Dendritic cell treated with granulocyte-macrophage colony-stimulating factor and Interleukin-4, amounts not matched to agents 40 ng/mL and 50 ng/mL, for 4 days (primary cell): ENCODE data around the gene CELF2.

ENCODE experiments used
- H3K27ac Mint-ChIP-seq: one replicate; pipeline ENCODE4 v1.8.0; 2022; ENCODE audit warnings: mild to moderate bottlenecking, mixed read lengths
- H3K27me3 Mint-ChIP-seq: one replicate; pipeline ENCODE4 v1.8.0; 2022; ENCODE audit warnings: mild to moderate bottlenecking, mixed read lengths
- H3K36me3 Mint-ChIP-seq: one replicate; pipeline ENCODE4 v1.8.0; 2022; ENCODE audit warnings: low read depth, mixed read lengths
- H3K4me1 Mint-ChIP-seq: one replicate; pipeline ENCODE4 v1.8.0; 2022; ENCODE audit warnings: low read depth, mixed read lengths
- H3K4me3 Mint-ChIP-seq: one replicate; pipeline ENCODE4 v1.8.0; 2022; ENCODE audit warnings: mild to moderate bottlenecking, moderate library complexity, mixed read lengths
- H3K9me3 Mint-ChIP-seq: one replicate; pipeline ENCODE4 v1.8.0; 2022; ENCODE audit warnings: mixed read lengths
- intact Hi-C: fragments of 100-400 bp; cut with micrococcal nuclease; formaldehyde crosslinking; loops from one replicate; pipeline ENCODE4 v1.15.0; 2022

Gene CELF2

DNA sequence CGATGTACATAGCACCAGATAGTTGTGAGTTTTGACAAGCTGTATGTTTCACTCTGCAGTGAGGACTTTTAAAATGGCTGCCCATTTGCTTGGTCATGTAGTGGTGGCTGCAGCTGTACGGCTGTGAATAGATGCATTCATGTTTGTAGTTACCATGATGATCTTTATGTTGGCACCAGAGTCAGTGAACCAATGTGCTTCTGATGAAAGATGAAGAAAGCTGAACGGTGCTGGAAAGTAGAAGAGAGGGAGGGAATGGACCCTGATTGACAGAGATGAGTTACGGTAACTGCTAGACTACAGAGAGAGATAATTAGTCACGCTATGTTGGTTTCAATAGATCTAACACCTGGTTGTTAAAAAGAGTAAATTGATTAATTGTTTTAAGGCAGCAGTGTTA is 256.8 kb downstream of the CELF2 start:
- H3K36me3 Mint-ChIP-seq: no peaks in the 10 kb centered on the region
- H3K27me3 Mint-ChIP-seq: no peaks in the 10 kb centered on the region
- H3K27ac Mint-ChIP-seq: no peak overlapping the region
- intact Hi-C loops: no loop called here
- no peak overlapping the region for H3K4me3 Mint-ChIP-seq
- H3K9me3 Mint-ChIP-seq: no peaks in the 10 kb centered on the region
- H3K4me1 Mint-ChIP-seq: peaks cover 17% of the 10 kb centered on the region

DNA sequence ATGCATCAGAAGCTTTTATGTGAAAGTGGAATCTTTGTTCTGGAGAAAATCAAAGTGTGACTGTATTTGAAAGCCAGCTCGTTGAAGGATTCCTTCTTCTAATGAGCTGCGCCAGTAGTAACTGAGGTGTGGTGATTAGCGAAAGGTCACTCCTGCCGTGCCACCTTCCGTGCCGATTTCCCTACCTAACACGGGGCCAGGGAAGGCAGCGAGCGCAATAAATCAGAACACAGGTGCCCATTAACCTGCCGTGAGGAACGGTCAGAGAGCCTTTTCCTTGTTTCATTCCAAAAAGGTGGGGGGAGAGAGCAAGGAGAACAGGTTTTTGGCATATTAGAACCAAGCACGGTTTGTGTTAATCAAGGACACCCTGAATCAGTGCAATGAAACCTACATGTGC is 258.0 kb downstream of the CELF2 start:
- no peaks in the 10 kb centered on the region for H3K9me3 Mint-ChIP-seq
- H3K4me1 Mint-ChIP-seq: peaks cover 28% of the 10 kb centered on the region
- no peaks in the 10 kb centered on the region for H3K36me3 Mint-ChIP-seq
- intact Hi-C loops: no loop called here
- H3K27ac Mint-ChIP-seq: no peak overlapping the region
- H3K4me3 Mint-ChIP-seq: no peak overlapping the region
- no peaks in the 10 kb centered on the region for H3K27me3 Mint-ChIP-seq

DNA sequence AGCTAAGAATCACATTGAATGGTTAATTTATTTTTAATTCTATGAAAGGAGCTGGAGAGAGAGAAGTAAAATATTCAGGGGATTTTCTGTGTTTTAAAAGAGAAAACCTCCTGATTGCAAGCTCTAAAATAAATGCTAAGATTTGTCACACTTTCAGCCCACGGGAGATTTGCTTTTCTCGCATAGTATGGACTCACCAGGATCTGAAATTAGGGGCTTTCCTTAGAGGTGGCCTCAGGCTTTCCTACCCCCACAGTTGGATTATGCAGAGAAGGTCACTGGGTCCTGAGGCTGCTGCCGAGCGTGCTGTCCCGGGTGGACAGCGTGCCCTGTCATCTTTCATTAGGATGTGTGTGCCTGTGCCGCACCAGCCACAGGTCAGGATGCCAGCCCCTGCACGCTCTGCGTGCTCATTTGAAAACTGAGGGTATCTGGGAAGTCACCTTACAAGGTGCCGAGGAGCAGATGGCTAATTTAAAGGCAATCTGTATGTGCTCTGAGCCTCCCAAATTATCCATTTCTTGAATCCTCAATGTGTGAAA is 258.8 kb downstream of the CELF2 start:
- no peak overlapping the region for H3K4me3 Mint-ChIP-seq
- H3K27ac Mint-ChIP-seq: no peak overlapping the region
- intact Hi-C loops: no loop called here
- no peaks in the 10 kb centered on the region for H3K27me3 Mint-ChIP-seq
- no peaks in the 10 kb centered on the region for H3K9me3 Mint-ChIP-seq
- no peaks in the 10 kb centered on the region for H3K36me3 Mint-ChIP-seq
- peaks cover 37% of the 10 kb centered on the region for H3K4me1 Mint-ChIP-seq

DNA sequence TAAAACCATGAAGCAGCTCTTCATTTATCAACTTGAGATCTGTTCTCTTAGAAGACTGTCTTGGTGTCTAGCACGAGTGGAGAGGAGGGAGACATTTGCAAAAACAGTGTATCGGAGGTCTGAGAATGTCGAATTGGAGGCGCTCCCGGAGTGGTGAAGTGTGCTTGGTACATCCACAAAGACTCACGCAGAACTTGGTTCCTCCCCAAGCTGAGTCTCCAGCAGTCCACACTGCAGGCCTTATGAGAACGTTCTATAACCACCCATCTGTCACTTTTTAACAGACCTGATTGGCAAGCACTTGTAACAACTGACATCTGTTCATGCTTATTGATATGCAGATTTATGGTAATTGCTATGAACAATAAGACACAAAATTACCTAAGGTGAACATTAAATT is 261.6 kb downstream of the CELF2 start:
- no peaks in the 10 kb centered on the region for H3K27me3 Mint-ChIP-seq
- no peak overlapping the region for H3K4me3 Mint-ChIP-seq
- peaks cover 29% of the 10 kb centered on the region for H3K4me1 Mint-ChIP-seq
- no peaks in the 10 kb centered on the region for H3K9me3 Mint-ChIP-seq
- intact Hi-C loops: no loop called here
- no peaks in the 10 kb centered on the region for H3K36me3 Mint-ChIP-seq
- no peak overlapping the region for H3K27ac Mint-ChIP-seq

DNA sequence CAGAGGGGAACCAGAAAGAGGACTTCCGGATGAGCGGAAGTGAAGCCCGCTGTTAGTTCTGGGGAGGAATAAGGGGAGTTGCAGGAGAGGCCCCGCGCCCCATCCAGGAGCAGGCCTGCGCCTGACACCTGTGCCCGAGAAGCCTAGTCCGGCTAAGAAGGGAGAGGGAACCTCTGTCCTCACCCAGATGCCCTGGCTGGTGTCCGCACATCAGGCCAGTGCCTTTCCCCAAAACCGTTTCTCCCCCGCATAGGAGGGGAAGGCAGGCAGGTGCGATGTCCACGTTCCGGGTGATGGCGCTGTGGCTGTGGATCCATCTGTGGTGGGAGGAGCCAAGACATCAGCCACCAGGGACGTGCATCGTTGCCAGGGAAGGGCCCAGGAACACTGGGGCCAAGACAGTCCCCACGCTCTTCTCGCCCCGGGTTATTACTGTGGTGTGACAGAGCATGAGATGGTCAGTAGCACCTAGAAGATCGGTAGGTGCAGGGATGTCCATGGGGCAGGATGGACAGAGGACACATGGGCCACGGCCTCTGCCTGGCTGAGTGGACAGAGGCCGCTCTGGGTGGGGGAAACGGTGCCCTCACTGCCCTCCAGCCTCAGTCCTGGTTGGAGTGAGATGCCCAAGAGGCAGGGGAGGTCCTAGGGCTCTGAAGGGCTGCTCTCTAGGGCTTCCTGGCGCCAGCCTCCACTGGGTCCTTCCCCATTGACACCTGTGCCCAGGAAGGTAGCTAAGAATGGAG is 262.7 kb downstream of the CELF2 start:
- Mint-ChIP-seq H3K27me3 (no peaks in the 10 kb centered on the region), H3K4me1 (peaks cover 29% of the 10 kb centered on the region), H3K36me3 (no peaks in the 10 kb centered on the region), H3K4me3 (no peak overlapping the region), H3K9me3 (no peaks in the 10 kb centered on the region), H3K27ac (peak overlapping the region; percentile 36)
- intact Hi-C loops: no loop called here

DNA sequence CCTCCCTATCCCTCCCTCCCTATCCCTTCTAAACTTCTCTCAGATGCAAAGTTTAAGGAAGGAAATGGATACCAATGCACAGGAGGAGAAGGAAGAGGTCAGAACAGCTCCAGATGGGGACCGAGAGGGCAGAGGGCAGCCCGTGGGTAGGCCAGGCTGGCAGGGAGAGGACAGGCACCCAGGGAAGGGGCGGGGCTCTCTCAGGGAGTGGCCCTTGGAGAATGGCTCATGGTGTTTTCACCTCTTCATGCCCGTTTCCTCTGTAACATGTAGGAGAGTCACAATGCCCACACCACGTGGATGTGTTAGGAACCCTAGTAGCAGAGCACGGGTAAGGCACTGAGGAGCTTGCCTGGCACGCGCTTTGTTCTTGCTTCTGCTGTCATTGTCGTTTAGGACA is 264.5 kb downstream of the CELF2 start:
- H3K27ac Mint-ChIP-seq: peak overlapping the region; percentile 36
- intact Hi-C loops: no loop called here
- H3K27me3 Mint-ChIP-seq: no peaks in the 10 kb centered on the region
- no peaks in the 10 kb centered on the region for H3K9me3 Mint-ChIP-seq
- H3K4me1 Mint-ChIP-seq: peaks cover 29% of the 10 kb centered on the region
- no peaks in the 10 kb centered on the region for H3K36me3 Mint-ChIP-seq
- no peak overlapping the region for H3K4me3 Mint-ChIP-seq

DNA sequence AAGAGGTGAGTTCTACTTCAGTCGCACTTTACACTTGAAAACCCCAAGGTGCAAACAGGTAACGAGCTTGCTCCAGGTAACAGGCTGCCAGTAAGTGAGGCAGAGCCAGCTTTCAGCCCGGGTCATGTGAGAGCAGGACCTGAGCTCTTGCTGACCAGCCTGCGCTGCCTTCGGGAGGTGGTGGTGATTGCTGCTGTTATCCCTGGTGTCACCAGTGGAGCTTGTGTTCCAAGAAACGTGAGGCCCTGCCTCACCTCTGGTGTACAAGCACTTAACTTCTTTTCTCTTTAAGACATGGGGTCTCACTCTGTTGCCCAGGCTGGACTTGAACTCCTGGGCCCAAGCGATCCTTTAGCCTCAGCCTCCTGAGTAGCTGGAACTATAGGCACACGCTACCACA is 265.0 kb downstream of the CELF2 start:
- no peak overlapping the region for H3K4me3 Mint-ChIP-seq
- no peaks in the 10 kb centered on the region for H3K9me3 Mint-ChIP-seq
- intact Hi-C loops: no loop called here
- peaks cover 2% of the 10 kb centered on the region for H3K36me3 Mint-ChIP-seq
- H3K27me3 Mint-ChIP-seq: no peaks in the 10 kb centered on the region
- peak overlapping the region; percentile 36 for H3K27ac Mint-ChIP-seq
- H3K4me1 Mint-ChIP-seq: peaks cover 29% of the 10 kb centered on the region

DNA sequence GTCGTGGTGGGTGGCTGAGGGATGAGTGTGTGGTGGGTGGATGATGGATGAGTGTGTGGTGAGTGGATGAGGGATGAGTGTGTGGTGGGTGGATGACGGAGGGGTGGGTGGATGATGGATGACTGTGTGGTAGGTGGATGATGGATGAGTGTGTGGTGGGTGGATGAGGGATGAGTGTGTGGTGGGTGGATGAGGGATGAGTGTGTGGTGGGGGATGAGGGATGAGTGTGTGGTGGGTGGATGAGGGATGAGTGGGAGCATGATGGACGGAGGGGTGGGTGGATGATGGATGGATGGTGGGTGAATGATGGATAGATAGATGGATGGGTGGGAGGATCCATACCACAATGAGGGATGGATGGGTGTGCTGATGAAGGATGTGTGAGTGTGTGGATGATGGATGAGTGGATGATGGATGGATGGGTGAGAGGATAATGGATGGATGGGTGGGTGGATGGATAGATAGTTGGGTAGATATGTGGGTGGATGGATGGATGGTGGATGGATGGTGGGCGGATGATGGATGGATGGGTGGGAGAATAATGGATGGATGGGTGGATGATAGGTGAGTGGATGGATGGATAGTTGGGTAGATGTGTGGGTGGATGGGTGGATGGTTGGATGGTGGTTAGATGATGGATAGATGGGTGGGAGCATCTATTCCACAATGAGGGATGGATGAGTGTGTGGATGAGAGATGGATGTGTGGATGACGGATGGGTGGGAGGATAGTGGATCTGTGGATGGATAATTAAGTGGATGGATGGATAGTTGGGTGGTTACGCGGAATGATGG is 266.8 kb downstream of the CELF2 start:
- Mint-ChIP-seq H3K27me3 (no peaks in the 10 kb centered on the region), H3K9me3 (no peaks in the 10 kb centered on the region), H3K36me3 (peaks cover 20% of the 10 kb centered on the region), H3K27ac (no peak overlapping the region), H3K4me1 (peaks cover 29% of the 10 kb centered on the region), H3K4me3 (no peak overlapping the region)
- intact Hi-C loops: no loop called here

DNA sequence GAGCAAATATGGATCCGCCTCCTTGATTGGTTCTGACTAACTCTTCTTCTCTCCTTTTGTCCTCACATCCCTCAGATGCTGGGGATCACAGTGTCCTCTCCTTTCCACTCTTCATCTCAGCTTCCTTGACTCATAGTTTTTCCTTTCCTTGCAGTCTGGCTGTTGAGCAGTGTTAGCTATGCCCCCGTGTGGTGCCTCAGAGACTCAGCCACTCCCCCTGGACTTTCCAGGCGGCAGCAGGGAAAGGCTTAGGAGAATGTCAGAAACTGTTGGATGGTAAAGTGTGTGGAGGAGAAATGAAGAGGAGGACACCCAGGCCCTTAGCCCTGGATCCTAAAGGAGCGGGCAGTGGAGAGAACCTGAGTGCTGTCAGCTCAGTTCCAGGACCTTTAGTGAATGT is 267.5 kb downstream of the CELF2 start:
- peaks cover 23% of the 10 kb centered on the region for H3K4me1 Mint-ChIP-seq
- no peaks in the 10 kb centered on the region for H3K27me3 Mint-ChIP-seq
- H3K9me3 Mint-ChIP-seq: no peaks in the 10 kb centered on the region
- intact Hi-C loops: no loop called here
- peaks cover 27% of the 10 kb centered on the region for H3K36me3 Mint-ChIP-seq
- H3K27ac Mint-ChIP-seq: no peak overlapping the region
- H3K4me3 Mint-ChIP-seq: no peak overlapping the region

DNA sequence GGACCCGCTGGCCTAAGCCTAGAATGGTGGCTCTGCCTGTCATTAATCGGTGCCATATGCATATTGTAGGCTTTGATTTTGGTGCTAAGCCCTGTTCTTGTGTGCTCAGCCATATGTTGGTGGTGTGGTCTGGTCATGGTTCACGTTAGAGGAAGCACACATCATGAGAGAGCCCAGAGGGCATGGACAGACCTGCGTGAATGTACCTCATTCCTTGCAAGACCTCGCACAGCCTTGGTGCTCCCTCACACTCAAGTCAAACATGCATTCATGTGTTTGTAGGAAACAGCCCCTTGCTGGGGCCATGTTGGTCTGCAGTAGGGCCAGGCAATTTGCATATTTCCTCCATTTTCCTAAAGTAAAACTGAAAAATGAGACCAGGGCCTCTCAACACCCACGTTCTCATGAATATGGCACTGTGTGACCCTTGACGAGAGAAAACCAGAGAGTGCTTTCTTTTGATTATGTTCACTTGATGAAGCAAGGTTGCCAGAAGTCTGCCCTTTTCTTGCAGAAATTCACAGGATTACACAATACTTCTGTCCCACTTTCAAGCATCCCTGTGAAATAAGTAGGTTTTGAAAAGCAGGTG is 268.7 kb downstream of the CELF2 start:
- Mint-ChIP-seq H3K9me3 (no peaks in the 10 kb centered on the region), H3K36me3 (peaks cover 36% of the 10 kb centered on the region), H3K27me3 (no peaks in the 10 kb centered on the region), H3K27ac (no peak overlapping the region), H3K4me3 (no peak overlapping the region), H3K4me1 (peaks cover 11% of the 10 kb centered on the region)
- intact Hi-C loops: no loop called here

DNA sequence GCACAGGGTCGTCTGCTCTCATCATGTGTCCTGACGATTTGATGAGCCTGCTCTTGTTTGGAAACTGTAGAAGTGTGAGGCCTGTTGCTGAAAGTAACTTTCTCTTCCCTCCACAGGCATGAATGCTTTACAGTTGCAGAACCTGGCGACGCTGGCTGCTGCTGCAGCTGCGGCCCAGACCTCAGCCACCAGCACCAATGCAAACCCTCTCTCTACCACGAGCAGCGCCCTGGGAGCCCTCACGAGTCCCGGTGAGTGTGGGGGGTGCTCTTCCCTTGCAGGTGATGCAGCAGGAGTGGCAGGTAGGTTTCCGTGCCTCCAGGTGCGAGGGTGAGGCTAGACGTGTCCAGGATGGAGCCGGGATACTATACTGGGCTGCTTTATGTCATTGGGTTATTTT is 270.6 kb downstream of the CELF2 start:
- Mint-ChIP-seq H3K9me3 (no peaks in the 10 kb centered on the region), H3K4me1 (no peaks in the 10 kb centered on the region), H3K27ac (no peak overlapping the region), H3K27me3 (no peaks in the 10 kb centered on the region), H3K36me3 (peaks cover 55% of the 10 kb centered on the region), H3K4me3 (no peak overlapping the region)
- intact Hi-C loops: no loop called here

DNA sequence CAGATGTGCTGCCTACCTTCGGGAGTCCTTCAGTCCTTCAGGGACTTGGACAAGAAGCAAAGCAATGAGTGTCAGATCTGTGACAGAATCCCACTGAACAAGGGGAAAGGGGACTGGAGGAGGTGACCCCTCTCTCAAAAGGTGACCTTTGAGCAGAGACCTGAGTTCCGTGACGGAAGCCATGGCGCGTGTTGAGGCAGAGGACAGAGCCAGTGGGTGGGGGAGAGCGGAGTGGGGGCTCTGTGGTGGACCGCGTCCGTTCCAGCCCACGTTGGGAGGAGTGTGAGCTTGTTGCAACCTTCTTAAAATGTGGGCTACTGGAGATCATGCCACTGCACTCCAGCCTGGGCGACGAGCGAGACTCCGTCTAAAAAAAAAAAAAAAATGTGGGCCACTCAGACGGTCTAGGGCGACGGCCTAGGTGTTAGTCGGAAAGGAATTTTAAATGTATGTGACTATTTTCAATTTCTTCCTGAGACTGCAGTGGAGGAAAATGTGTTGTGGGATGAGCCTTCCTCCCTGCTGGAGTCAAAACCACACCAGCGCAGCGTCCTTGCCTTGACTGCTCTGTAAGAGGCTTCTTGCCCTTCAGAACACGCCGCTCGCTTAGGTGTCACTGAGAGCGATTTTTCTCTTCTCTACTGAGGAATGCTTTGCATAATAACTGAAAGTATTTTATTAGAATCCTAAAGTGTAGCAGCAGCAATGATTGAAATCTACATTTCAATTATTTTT is 272.7 kb downstream of the CELF2 start:
- no peaks in the 10 kb centered on the region for H3K27me3 Mint-ChIP-seq
- intact Hi-C loops: no loop called here
- no peaks in the 10 kb centered on the region for H3K4me1 Mint-ChIP-seq
- H3K36me3 Mint-ChIP-seq: peaks cover 75% of the 10 kb centered on the region
- H3K4me3 Mint-ChIP-seq: no peak overlapping the region
- H3K27ac Mint-ChIP-seq: no peak overlapping the region
- no peaks in the 10 kb centered on the region for H3K9me3 Mint-ChIP-seq

DNA sequence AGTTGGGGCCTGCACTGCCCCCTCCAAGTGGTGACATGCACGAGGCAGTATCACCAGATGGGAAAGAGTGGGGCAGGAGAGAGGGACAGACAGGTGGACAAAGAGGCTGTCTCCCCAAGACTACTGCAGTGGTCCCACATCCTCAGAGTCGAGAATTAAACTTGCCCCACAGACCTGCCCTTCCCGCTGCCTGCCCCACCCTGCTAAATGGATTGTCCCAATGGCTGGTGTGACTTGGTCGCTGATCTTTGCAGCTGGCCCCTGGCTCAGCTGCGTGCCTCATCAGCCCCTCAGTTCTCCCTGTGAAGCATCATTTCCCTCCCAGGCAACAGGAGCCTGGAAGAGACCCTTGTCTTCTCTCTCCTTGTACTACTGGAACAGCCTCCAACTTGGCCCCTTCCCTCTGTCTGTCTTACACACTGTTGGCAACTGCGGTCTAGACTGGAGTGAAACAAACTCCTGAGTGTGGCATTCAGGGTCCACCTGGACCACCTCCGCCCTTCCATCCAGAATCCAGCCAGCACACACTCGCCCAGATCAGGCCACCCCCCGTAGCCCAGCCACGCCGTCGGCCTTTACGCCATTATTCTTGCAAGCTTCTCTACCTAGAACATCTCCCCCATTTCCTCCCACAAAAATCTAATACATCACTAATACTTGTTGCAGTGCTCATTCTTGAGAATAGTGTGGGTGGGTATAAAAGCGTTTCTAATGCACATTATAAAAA is 275.1 kb downstream of the CELF2 start:
- no peak overlapping the region for H3K4me3 Mint-ChIP-seq
- no peaks in the 10 kb centered on the region for H3K9me3 Mint-ChIP-seq
- H3K4me1 Mint-ChIP-seq: no peaks in the 10 kb centered on the region
- intact Hi-C loops: no loop called here
- peaks cover 97% of the 10 kb centered on the region for H3K36me3 Mint-ChIP-seq
- H3K27ac Mint-ChIP-seq: no peak overlapping the region
- no peaks in the 10 kb centered on the region for H3K27me3 Mint-ChIP-seq
